Gastroesophageal sphincter (tissue), 4 donors: Measurements from ENCODE around the gene RYR3. TPM values are rescaled to one million over a fixed set of nuclear protein-coding genes. Genes with fewer than 3 reads are reported as not detected.

ENCODE experiments used
- ATAC-seq: fragments of 150-250 bp; one replicate; pipeline ENCODE4 v1.9.1; 2016; ENCODE audit warnings: mild to moderate bottlenecking, moderate library complexity
- H3K27ac ChIP-seq, 4 donors: fragments of 200-600 bp; sonication (generic) in 3 of 4; 1 replicate in 3 of 4; 2 replicates in 1 of 4; pipeline ENCODE4 v1.5.1; 2016 to 2019
- H3K27me3 ChIP-seq: fragments of 200-600 bp; sonication (generic); one replicate; pipeline ENCODE4 v1.5.1; 2019
- H3K36me3 ChIP-seq, 2 donors: fragments of 200-600 bp; sonication (generic); one replicate each; pipeline ENCODE4 v1.5.1; 2019; ENCODE audit warnings: control low read depth in 1 of 2
- H3K4me1 ChIP-seq, 3 donors: fragments of 200-600 bp; sonication (generic); 1 replicate in 2 of 3; 2 replicates in 1 of 3; pipeline ENCODE4 v1.5.1; 2016 to 2019; ENCODE audit warnings: control low read depth in 2 of 3
- H3K4me3 ChIP-seq, 2 donors: fragments of 200-600 bp; sonication (generic); one replicate each; pipeline ENCODE4 v1.5.1; 2019; ENCODE audit warnings: mild to moderate bottlenecking in 1 of 2, moderate library complexity in 1 of 2
- H3K9me3 ChIP-seq, 3 donors: fragments of 200-600 bp; sonication (generic); one replicate each; pipeline ENCODE4 v1.5.1; 2017 to 2019; ENCODE audit warnings: control low read depth in 2 of 3
- EP300 ChIP-seq: sonication (generic); formaldehyde crosslinking; IDR thresholded peaks from one replicate; pipeline ENCODE4 v1.6.1; 2017; ENCODE audit warnings: antibody characterized with exemption, mild to moderate bottlenecking
- POLR2A ChIP-seq, 2 donors: fragments of 450-650 bp; IDR thresholded peaks; one replicate each; pipeline ENCODE4 v1.6.1; 2017; ENCODE audit warnings: antibody characterized with exemption in 2 of 2, mild to moderate bottlenecking in 2 of 2, moderate library complexity in 1 of 2
- POLR2AphosphoS5 ChIP-seq: sonication (generic); formaldehyde crosslinking; IDR thresholded peaks from one replicate; pipeline ENCODE4 v1.6.1; 2017; ENCODE audit warnings: antibody characterized with exemption
- WGBS, 2 donors: methylation state at CpG; one replicate each; pipeline ENCODE4 v1.1.5; 2018; ENCODE audit warnings: low coverage in 1 of 2; 5-methylcytosine and 5-hydroxymethylcytosine counted together
- total RNA-seq, 4 donors: library from RNA; depleted of rRNA; stranded (reverse); fragments of >200 nt; gene quantifications; one replicate each; pipeline ENCODE4 v1.1.0, GENCODE V29; 2016
- TF ChIP-seq, protein P1 (sequence below), 4 experiments: fragments of 200-600 bp in 2 of 4; fragments of 450-650 bp in 2 of 4; sonication (generic) in 1 of 4; IDR thresholded peaks; one replicate each; pipeline ENCODE4 v1.5.1; 2017 to 2019; ENCODE audit warnings: antibody characterized with exemption in 4 of 4, mild to moderate bottlenecking in 2 of 4, moderate library complexity in 2 of 4

The RYR3 gene
- total RNA-seq, 4 donors from 2014 or later: 3.5 to 10.2 (median 6.2) TPM

DNA sequence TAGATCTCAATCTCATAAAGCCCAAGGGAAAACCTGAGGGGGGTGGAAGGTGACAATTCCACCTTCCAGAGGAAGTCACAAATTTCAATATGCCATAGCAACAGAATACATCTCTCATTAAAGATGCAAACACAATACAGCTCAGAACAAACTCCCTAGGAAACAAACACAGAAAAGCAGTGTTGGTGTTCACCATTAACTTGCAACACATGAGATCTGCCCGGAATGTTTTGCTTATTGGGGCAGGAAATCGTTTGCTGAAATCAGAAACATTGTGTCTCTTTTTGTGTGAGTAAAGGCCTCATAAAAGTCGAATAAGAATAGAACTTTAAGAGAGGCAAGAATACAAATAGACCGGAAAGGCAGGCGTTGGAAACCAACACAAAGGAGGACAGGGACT, 5.8 kb upstream of the RYR3 start:
- WGBS, 2 donors: 67% methylated on average over 4 to 5 of the region's 5 CpGs
- no peaks in the 10 kb centered on the region for H3K9me3 ChIP-seq
- H3K27ac ChIP-seq: no peak overlapping the region
- no peaks in the 10 kb centered on the region for H3K4me1 ChIP-seq
- H3K27me3 ChIP-seq: no peaks in the 10 kb centered on the region
- TF ChIP-seq, protein P1, sequence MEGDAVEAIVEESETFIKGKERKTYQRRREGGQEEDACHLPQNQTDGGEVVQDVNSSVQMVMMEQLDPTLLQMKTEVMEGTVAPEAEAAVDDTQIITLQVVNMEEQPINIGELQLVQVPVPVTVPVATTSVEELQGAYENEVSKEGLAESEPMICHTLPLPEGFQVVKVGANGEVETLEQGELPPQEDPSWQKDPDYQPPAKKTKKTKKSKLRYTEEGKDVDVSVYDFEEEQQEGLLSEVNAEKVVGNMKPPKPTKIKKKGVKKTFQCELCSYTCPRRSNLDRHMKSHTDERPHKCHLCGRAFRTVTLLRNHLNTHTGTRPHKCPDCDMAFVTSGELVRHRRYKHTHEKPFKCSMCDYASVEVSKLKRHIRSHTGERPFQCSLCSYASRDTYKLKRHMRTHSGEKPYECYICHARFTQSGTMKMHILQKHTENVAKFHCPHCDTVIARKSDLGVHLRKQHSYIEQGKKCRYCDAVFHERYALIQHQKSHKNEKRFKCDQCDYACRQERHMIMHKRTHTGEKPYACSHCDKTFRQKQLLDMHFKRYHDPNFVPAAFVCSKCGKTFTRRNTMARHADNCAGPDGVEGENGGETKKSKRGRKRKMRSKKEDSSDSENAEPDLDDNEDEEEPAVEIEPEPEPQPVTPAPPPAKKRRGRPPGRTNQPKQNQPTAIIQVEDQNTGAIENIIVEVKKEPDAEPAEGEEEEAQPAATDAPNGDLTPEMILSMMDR (IDR thresholded peaks at IDR 0.05): no peak
- TF ChIP-seq POLR2A (IDR thresholded peaks at IDR 0.05) (no peak), POLR2AphosphoS5 (no peak), EP300 (no peak)
- no peak for ATAC-seq
- no peaks in the 10 kb centered on the region for H3K36me3 ChIP-seq
- H3K4me3 ChIP-seq: no peak overlapping the region

DNA sequence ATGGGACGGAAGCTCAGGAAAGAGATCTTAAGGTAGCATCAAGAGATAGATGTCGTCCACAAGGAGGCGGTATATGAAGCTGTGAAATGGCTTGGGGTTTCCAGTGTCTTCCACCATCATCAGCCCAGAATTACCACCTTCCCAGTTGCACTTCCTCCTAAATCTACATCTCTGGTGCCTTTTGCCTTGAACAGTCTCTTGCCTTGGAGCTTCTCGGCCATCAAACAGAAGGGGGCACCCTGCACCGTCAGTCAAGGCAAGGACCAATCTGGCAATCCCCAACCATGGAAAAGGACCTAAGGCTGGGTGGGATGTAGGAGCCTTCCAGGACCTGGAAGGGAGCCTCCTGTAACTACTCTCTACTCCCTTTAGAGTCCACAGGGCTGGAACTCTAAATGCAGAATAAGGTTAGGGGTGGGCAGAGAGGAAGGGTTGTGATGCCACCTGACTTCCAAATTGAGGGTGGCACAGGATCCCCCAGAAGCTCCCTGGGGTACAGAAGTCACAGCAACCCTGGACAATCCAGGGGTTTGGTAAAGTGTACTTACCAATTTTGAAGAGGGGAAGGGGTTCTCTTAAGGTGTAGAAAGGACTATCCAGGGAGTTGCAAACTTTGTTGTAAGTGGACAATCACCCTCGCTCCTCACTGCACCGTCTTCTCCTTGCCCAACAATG, 1.0 kb upstream of the RYR3 start:
- no peaks in the 10 kb centered on the region for H3K9me3 ChIP-seq
- no peak for TF ChIP-seq POLR2AphosphoS5
- TF ChIP-seq, protein P1 (IDR thresholded peaks at IDR 0.05): peak in 2 of 4 experiments; percentile 19 to 42
- peak overlapping the region in 1 of 2 donors; percentile 65 for H3K4me3 ChIP-seq
- ATAC-seq: no peak
- 38 to 40% methylated on average over 2 to 7 of the region's 7 CpGs for WGBS, 2 donors
- peaks cover 15% of the 10 kb centered on the region for H3K27me3 ChIP-seq
- H3K27ac ChIP-seq: no peak overlapping the region
- H3K4me1 ChIP-seq: peaks cover 0 to 15% (median 0%) of the 10 kb centered on the region in 3 donors
- no peaks in the 10 kb centered on the region for H3K36me3 ChIP-seq

- Histone ChIP-seq H3K27me3 (peaks cover 15% of the 10 kb centered on the region), H3K9me3 (no peaks in the 10 kb centered on the region), H3K27ac (peak overlapping the region in 3 of 4 donors; percentile 76 to 78 (median 78)), H3K36me3 (no peaks in the 10 kb centered on the region), H3K4me3 (peak overlapping the region; percentile 52 to 65), H3K4me1 (peaks cover 0 to 15% (median 0%) of the 10 kb centered on the region in 3 donors)
- no peak for ATAC-seq
- TF ChIP-seq POLR2A (IDR thresholded peaks at IDR 0.05): no peak
- no peak for TF ChIP-seq EP300
- TF ChIP-seq, protein P1 (IDR thresholded peaks at IDR 0.05): no peak
- no peak for TF ChIP-seq POLR2AphosphoS5
- WGBS, 2 donors: 0% methylated on average over 2 of the region's 38 CpGs; no CpG with 5 or more reads in 1 of the 2 donors
These were observed 675 bp downstream of the RYR3 start for GRCh38 chr15:33311312-33311971.

GRCh38 chr15:33313491-33313890, 2.7 kb downstream of the RYR3 start:
- ATAC-seq: no peak
- H3K27me3 ChIP-seq: peaks cover 15% of the 10 kb centered on the region
- H3K36me3 ChIP-seq: no peaks in the 10 kb centered on the region
- TF ChIP-seq, protein P1 (IDR thresholded peaks at IDR 0.05): no peak
- no peak for TF ChIP-seq POLR2A (IDR thresholded peaks at IDR 0.05)
- no peak for TF ChIP-seq POLR2AphosphoS5
- TF ChIP-seq EP300: no peak
- no peaks in the 10 kb centered on the region for H3K9me3 ChIP-seq
- peaks cover 0 to 15% (median 0%) of the 10 kb centered on the region in 3 donors for H3K4me1 ChIP-seq
- WGBS, 2 donors: 50% methylated on average over 1 of the region's 1 CpG
- H3K4me3 ChIP-seq: no peak overlapping the region
- H3K27ac ChIP-seq: no peak overlapping the region

- TF ChIP-seq EP300 (no peak), POLR2AphosphoS5 (no peak)
- H3K4me3 ChIP-seq: no peak overlapping the region
- WGBS, 2 donors: 68 to 90% methylated on average over 2 to 3 of the region's 5 CpGs
- no peak for ATAC-seq
- no peaks in the 10 kb centered on the region for H3K9me3 ChIP-seq
- H3K4me1 ChIP-seq: peaks cover 0 to 15% (median 0%) of the 10 kb centered on the region in 3 donors
- peaks cover 15% of the 10 kb centered on the region for H3K27me3 ChIP-seq
- H3K36me3 ChIP-seq: no peaks in the 10 kb centered on the region
- no peak overlapping the region for H3K27ac ChIP-seq
These were observed 3.3 kb downstream of the RYR3 start for GRCh38 chr15:33314069-33314468.
